GM21390 (cell line): Measurements from ENCODE around the gene IGLL5.
"Not testable (repeated sequence)": the region's sequence is repeated elsewhere in the genome, so short reads cannot be mapped to it uniquely, and the experiment has no call there.

Source experiments
- ATAC-seq: cut with Tn5 transposase; IDR thresholded peaks from one replicate; pipeline ENCODE4 v1.9.1; 2021; ENCODE audit not compliant: unreplicated experiment

The IGLL5 gene

GRCh38 chr22:22900527-22901205, 13.1 kb downstream of the IGLL5 start:
- ATAC-seq, result not testable (repeated sequence)

GRCh38 chr22:22901578-22902218, 14.1 kb downstream of the IGLL5 start:
- no peak for ATAC-seq

- ATAC-seq, result no peak
Observed at GRCh38 chr22:22902247-22903001, 14.8 kb downstream of the IGLL5 start.

- no peak for ATAC-seq
Observed at GRCh38 chr22:22903355-22903777, 15.8 kb downstream of the IGLL5 start.

- not testable (repeated sequence) for ATAC-seq
Observed at GRCh38 chr22:22903781-22904192, 16.2 kb downstream of the IGLL5 start.

GRCh38 chr22:22904736-22905135, 17.1 kb downstream of the IGLL5 start:
- not testable (repeated sequence) for ATAC-seq

GRCh38 chr22:22906391-22906790, 18.8 kb downstream of the IGLL5 start:
- ATAC-seq, result not testable (repeated sequence)

GRCh38 chr22:22906907-22907550, 19.4 kb downstream of the IGLL5 start:
- no peak for ATAC-seq

GRCh38 chr22:22907551-22908494, 20.2 kb downstream of the IGLL5 start:
- ATAC-seq, result no peak

GRCh38 chr22:22908495-22908861, 20.9 kb downstream of the IGLL5 start:
- no peak for ATAC-seq

- no peak for ATAC-seq
Observed at GRCh38 chr22:22908941-22909604, 21.5 kb downstream of the IGLL5 start.

GRCh38 chr22:22909605-22910271, 22.1 kb downstream of the IGLL5 start:
- no peak for ATAC-seq

- no peak for ATAC-seq
Observed at GRCh38 chr22:22910272-22911240, 22.9 kb downstream of the IGLL5 start.

- no peak for ATAC-seq
Observed at GRCh38 chr22:22911327-22912134, 23.9 kb downstream of the IGLL5 start.

- ATAC-seq, result no peak
Observed at GRCh38 chr22:22912135-22912987, 24.7 kb downstream of the IGLL5 start.

GRCh38 chr22:22912988-22913253, 25.3 kb downstream of the IGLL5 start:
- no peak for ATAC-seq

GRCh38 chr22:22913989-22914388, 26.4 kb downstream of the IGLL5 start:
- ATAC-seq, result no peak
